GM21717 (cell line): Measurements from ENCODE around the gene RAD51B.
A peak's percentile ranks its signal among the peaks of the same experiment; 100 is the strongest.
"Not testable (repeated sequence)": the region's sequence is repeated elsewhere in the genome, so short reads cannot be mapped to it uniquely, and the experiment has no call there.

Source experiments
- ATAC-seq: cut with Tn5 transposase; IDR thresholded peaks from one replicate; pipeline ENCODE4 v1.9.1; 2021; ENCODE audit warnings: mild to moderate bottlenecking, moderate library complexity; ENCODE audit not compliant: unreplicated experiment

The RAD51B gene

DNA sequence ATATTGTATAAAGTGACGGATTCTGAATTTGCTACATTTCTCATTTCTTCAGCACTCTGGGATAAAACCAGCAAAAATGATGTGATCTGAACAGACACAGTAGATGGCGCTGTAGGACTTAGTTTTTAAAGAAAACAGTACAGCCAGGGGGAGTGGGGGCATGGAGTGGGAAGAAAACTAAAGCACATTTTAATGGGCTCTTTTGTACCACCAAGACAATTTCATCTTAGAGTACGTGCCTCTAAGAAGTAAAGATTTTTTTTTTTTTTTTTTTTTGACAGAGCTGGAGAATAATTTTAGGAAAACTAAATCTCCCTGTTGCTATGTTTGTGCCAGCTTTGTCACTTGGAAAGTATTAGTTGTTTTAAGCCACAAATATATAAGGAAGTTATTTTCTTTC, 124.4 kb downstream of the RAD51B start:
- ATAC-seq: no peak

DNA sequence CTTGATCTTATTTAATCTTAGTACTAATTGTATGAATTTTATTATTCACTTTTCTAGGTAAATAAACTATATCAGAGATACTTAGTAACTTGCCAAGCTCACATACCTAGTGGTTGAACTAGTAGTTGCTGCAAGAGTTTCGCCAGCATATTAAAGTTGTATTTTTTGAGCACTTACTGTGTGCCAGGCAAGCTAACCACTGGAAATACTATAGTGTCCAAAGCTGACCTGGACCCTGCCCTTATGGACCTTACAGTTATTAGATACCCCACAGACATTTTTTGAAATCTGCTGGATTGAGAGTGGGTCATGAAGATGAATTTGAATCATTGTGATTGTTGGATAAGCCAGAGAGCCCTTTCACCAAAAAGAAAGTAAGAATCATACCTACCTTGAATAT, 125.0 kb downstream of the RAD51B start:
- no peak for ATAC-seq

- no peak for ATAC-seq
Measured at GRCh38 chr14:67949771-67950170, 130.2 kb downstream of the RAD51B start.

GRCh38 chr14:67950386-67950785, 130.8 kb downstream of the RAD51B start:
- ATAC-seq: no peak

DNA sequence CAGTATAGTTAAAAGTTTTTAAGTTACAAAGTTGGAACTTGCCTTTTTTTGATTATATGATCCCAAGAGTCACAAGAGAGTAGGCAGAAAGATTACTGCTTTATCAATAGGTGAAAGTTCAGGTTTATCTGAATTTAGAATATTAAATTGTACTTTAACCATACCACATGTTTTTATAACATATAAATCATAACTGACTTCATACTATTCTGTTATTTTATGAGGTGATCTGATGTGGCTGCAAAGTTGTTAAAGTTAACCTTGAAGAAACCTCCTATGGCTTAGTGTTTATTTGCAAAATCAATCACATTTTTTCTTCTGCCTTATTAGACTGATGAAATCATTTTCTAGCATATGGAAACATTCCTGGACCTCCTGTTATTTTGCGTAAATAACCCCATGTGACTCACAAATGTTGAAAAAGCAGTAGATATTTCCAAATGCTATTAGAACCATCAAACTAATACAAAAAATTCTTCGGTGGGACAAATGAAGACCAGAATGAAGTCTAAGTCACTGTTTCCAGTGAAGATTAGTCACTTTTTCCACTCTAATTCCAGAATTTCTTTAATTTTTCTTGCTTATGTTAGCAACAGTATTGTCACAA, 132.1 kb downstream of the RAD51B start:
- no peak for ATAC-seq

DNA sequence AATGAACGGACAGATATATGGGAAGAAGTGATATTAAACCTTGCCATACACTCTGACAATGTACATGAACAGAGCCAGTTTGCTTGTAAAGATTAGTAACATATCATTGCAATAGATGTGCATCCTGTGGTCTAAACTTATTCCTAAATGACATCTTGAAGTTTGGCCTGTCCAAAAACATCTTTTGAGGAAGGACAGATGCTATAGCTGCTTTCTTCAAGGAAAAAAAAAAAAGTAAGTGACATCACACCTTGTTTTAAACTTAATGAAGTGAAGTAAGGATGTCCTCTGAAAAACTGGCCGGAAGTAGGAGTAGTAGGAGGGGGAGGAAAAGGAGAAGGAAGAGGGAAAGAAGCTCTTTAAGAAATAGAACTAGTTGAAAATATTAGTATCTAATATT, 132.8 kb downstream of the RAD51B start:
- ATAC-seq: no peak

- ATAC-seq: no peak
Measured at GRCh38 chr14:67952786-67953185, 133.2 kb downstream of the RAD51B start.

DNA sequence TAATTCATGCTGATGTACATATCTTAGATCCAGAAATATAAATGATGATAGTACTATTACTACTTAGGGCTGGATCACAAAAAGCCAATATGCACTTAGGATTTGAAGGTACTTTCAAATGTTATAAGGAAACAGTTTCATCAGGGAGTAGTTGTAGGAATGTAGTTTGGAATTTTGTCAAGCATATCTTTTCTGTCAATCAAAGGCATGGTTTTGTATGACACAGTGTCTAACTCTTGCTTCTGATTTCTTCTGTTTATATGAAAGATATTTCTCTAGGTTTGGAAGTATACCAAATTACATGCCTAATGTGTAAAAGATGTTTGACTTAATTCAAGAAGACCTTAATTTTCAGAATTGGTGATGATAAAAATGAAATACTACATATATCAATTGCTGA, 135.7 kb downstream of the RAD51B start:
- no peak for ATAC-seq

- ATAC-seq: no peak
Measured at GRCh38 chr14:67957946-67958345, 138.4 kb downstream of the RAD51B start.

DNA sequence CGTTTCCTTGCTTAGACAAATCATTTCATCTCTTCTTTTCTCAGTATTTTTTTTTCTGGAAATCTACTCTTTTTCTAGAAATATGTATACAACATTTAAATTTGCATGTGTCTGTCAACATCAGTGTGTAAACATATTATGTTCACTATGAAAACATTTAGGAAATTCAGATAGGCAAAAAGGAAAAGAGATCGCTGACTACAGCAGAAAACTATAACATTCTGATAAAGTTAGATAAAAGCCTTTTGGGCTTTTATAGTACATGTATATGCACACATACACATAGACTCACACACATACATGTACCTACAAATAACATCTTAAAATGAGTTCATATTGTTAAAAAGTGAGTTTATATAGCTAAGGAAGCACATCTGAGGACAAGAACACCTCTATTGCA, 142.1 kb downstream of the RAD51B start:
- ATAC-seq: no peak

GRCh38 chr14:67962215-67962644, 142.7 kb downstream of the RAD51B start:
- ATAC-seq: peak; percentile 61

DNA sequence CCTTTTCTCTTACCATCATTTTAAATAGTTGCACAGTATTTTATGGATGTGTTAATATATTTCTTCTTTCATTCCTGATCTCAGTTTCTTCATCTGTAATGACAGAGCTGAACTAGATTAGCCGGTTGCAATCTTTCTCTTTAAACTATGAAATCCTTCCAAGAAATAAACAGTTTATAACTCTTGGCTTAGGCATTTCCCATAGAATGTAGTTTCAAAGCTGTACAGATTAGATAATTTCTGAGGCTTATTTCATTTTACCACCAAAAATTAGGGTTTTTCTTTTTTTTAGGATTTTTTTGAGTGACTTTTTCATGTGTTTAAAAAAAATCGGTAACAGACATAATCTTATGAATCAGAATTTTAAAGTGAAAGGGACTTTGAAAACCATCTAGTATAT, 144.0 kb downstream of the RAD51B start:
- ATAC-seq: no peak

- ATAC-seq: no peak
Measured at GRCh38 chr14:67963960-67964812, 144.6 kb downstream of the RAD51B start.

GRCh38 chr14:67965696-67966095, 146.1 kb downstream of the RAD51B start:
- no peak for ATAC-seq

GRCh38 chr14:67967206-67967605, 147.6 kb downstream of the RAD51B start:
- no peak for ATAC-seq

DNA sequence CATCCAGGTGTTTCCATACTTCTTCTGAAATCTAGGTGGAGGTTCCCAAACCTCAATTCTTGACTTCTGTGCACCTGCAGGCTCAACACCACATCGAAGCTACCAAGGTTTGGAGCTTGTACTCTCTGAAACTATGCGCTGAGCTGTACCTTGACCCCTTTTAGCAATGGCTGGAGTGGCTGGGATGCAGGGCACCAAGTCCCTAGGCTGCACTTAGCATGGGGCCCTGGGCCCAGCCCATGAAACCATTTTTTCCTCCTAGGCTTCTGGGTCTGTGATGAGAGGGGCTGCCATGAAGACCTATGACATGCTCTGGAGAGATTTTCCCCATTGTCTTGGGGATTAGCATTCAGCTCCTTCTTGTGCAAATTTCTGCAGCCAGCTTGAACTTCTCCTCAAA, 148.4 kb downstream of the RAD51B start:
- ATAC-seq: not testable (repeated sequence)

GRCh38 chr14:67970923-67971322, 151.3 kb downstream of the RAD51B start:
- ATAC-seq: no peak

DNA sequence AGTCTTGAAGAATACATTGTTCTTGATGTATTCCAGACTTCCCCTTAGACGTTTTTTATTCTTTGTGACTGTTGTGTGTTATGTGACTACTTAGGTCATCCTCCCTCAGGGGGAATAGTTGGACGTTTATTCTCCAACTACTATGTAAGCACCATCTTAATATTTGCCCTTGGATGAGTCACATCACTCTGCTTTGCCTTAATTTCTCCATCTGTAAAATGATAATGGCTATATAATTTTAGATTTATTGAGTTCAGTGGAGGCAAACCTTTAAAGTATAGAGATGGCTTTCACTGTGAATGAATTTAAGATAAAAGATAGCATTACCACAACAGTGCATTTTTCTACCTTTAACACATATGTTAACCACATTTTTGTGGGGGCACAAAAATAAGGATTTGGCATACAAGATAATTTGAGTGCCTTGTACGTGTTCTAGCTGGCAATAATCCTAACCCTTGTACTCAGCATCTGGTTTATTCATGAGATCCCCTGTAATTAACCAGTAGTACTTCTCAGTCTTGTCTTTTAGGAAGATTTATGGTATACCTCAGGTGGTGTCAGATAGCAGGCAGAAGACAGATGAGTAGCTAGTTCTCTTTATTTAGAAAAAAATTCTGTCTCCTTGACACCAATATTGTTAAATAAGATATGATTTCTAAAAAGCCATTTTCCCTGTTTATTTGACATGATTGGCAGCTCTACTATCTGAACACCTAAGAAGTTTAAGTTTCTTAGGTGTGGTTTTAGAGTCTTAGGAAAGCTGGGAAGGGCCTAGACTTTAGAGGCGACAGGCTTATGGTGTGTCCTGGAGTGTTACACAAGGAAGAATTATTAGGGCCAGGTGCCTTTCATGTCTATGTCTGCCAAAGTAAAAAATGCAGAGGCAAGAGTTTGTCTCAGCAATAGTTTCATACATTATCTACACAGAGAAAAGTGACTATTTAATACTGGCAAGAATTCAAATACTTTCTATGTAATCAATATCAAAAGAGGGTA, 152.3 kb downstream of the RAD51B start:
- ATAC-seq: no peak

- ATAC-seq: no peak
Measured at GRCh38 chr14:67973436-67973835, 153.9 kb downstream of the RAD51B start.

- no peak for ATAC-seq
Measured at GRCh38 chr14:67975470-67975869, 155.9 kb downstream of the RAD51B start.

DNA sequence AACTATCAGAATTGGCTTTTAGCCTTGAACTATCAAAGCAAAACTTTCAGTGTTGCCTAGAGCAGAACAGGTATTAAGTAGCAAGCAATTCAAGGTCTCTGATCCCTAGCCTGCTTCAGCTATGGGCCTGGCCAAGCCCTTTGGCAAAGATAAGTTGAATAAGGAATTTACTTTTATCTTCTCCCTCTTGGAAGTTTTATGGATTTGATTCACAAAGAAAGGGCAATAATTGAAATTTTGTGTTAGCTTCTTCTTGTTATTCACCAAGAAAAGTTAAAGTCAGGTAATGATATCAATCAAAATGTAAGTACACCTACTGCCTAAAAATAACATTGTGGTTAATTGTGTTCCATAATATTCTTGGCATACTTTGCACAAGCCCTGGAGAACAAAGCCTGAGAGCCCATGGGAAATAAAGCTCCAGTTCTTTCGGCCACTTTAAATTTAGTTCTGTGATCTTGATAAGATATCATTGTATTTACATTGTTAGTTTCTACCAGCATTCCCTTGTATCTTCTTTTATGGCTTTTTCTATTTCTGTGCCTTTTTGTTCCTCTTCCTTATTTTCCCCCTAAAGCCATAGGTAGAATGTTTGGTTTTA, 158.0 kb downstream of the RAD51B start:
- no peak for ATAC-seq
